GM10266 (cell line): ENCODE data around the gene STK35.
"Not testable (repeated sequence)": the region's sequence is repeated elsewhere in the genome, so short reads cannot be mapped to it uniquely, and the experiment has no call there.

Experiments used
- DNase-seq: peaks from one replicate; pipeline ENCODE4 v3.0.0; 2012; ENCODE audit errors: extremely low spot score
- CTCF ChIP-seq: IDR thresholded peaks from 2 replicates; pipeline ENCODE4 v1.5.1; 2012; ENCODE audit warnings: mild to moderate bottlenecking, low read depth; ENCODE audit not compliant: control insufficient read depth, insufficient read depth; ENCODE audit errors: missing control alignments

The STK35 gene

DNA sequence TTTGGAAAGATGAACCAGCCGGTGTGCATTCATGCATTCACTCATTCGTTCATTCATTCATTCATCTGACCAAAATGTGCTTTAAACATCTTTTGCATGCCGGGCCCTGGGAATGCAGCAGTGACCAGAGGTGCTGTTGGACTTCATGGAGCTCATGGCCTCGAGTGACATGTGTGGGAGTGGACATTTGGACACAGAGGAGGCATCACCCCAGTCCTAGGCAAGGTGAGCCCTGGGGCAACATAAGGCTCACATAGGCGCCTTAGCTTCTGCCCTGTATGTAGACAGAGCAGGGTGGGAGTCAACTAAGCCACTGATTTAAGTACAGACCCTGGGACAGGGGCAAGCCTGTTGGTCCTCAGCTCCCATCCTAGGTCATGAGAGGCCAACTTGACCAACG is 71.6 kb downstream of the STK35 start:
- TF ChIP-seq CTCF: no peak
- no peak for DNase-seq

DNA sequence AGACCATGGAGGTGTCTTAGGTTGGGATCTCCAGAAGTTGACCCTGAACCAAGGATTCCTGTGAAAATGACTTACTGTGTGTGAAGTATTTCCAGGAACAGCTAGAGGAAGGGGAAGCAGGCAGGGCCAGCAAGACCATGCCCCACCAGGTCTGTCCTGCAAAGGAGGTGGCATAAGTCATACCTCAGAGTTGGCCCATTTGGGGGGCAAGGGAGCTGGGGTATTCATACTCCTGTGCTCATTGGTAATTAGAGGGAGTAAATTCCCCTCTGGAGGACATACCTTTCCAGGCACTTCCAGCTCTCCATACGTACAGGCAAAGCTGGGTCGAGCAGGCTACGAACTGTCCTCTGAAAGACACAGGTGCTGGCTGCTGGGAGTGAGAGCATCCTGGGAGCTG is 72.4 kb downstream of the STK35 start:
- no peak for TF ChIP-seq CTCF
- no peak for DNase-seq

GRCh38 chr20:2176946-2177345 is 75.3 kb downstream of the STK35 start:
- no peak for DNase-seq
- no peak for TF ChIP-seq CTCF

DNA sequence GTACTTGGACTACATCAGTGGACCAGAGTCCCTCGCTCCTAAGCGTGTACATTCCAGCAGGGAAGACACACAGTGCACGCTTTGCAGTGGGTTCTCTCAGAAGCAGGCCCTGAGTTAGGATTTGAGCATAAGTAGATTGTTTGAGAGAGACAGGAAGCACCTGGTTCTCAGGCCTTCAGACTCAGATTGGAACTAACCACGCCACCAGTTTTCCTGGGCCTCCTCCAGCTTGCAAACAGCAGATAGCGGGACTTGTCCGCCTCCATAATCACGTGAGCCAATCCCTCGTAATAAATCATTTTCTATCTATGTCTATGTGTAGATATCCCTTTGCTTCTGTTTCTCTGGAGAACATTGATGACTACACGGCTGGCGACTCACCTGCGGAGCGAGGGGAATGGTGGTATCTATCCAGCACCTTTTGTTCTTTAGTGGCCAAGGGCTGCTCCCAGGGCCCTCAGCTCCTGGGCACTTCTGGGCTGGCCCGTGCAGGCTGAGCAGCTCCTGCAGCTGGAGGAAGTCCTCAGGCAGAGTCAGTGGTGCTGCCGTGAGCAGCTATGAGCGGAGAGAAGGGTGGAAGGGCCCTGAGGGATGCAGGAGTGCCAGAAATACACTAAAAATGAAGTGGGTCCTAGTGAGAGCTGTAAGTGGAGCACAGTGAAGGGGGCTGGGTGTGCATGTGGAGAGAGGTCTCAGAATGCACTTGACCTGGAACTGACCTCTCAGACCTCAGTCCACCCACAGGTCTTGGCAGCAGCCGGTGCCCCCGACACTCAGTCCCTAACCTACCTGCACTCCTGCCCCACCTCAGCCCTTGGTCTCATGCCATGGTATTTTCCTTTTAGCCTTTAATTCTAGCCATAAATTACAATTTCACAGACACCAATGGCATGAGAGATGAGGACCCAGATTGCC is 76.9 kb downstream of the STK35 start:
- no peak for DNase-seq
- TF ChIP-seq CTCF: no peak

- no peak for DNase-seq
- no peak for TF ChIP-seq CTCF
Measured at GRCh38 chr20:2179233-2179580, 77.6 kb downstream of the STK35 start.

DNA sequence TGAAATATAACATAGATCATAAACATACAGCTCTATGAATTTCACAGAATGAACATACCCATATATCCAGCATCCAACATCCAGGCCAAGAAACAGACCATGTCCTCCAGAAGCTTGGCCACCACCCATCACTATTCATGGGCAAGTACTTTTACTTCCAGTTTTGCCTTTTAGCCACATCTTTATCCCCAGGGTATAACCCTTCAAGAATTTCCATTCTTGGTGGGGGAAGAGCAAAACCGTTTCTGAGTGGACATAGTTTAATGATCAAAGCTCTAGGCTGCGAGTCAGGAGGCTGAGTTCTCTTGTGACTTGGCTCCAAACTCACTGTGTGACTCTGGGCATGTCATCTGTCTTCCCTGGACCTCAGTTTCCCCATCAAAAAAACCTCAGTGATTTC is 78.3 kb downstream of the STK35 start:
- no peak for DNase-seq
- no peak for TF ChIP-seq CTCF

GRCh38 chr20:2183381-2183780 is 81.8 kb downstream of the STK35 start:
- TF ChIP-seq CTCF: no peak

DNA sequence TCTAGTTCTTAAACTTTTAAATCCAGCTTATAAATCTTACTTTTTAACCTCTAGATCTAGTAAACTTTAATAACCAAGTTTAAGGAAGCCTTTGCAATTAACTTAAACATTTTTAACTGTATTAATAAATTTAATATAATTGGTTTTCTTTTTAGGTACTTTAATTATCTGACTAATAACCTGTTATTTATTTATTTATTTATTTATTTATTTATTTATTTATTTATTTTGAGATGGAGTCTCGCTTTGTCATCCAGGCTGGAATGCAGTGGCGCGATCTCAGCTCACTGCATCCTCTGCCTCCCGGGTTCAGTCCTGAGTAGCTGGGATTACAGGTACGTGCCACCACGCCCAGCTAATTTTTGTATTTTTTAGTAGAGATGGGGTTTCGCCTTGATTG is 83.3 kb downstream of the STK35 start:
- not testable (repeated sequence) for DNase-seq

More at GRCh38 chr20:2183381-2183780, 81.8 kb downstream of the STK35 start:
- DNase-seq: no peak
